GM23338 (cell line): ENCODE data around the gene WDR27. TPM values are rescaled to one million over a fixed set of nuclear protein-coding genes. Genes with fewer than 3 reads are reported as not detected.

ENCODE experiments used
- ATAC-seq: fragments of 200-7000 bp; cut with Tn5 transposase; 3 replicates; pipeline ENCODE4 v1.9.1; 2020
- DNase-seq: peaks from one replicate; pipeline ENCODE4 v3.0.0-alpha.2; 2015; ENCODE audit warnings: low spot score
- H2AFZ ChIP-seq: fragments of 200-600 bp; sonication (generic); 2 replicates; pipeline ENCODE4 v1.8.0; 2016; ENCODE audit warnings: antibody characterized with exemption, mild to moderate bottlenecking, moderate library complexity
- H3F3A ChIP-seq: fragments of 200-600 bp; sonication (generic); replicated peaks from 2 replicates; pipeline ENCODE4 v1.8.0; 2017; ENCODE audit warnings: antibody characterized with exemption, mixed run types, low read depth
- H3K27ac ChIP-seq: fragments of 200-600 bp; sonication (generic); 2 replicates; pipeline ENCODE4 v1.6.1; 2016; ENCODE audit warnings: low read depth
- H3K27me3 ChIP-seq: fragments of 200-600 bp; sonication (generic); 2 replicates; pipeline ENCODE4 v1.8.0; 2016; ENCODE audit warnings: mild to moderate bottlenecking, mixed run types, moderate library complexity; ENCODE audit not compliant: insufficient read depth
- H3K36me3 ChIP-seq: fragments of 200-600 bp; sonication (generic); 2 replicates; pipeline ENCODE4 v1.8.0; 2016; ENCODE audit warnings: mild to moderate bottlenecking; ENCODE audit not compliant: insufficient read depth
- H3K4me1 ChIP-seq: fragments of 200-600 bp; sonication (generic); 2 replicates; pipeline ENCODE4 v1.8.0; 2016; ENCODE audit warnings: mild to moderate bottlenecking, moderate library complexity; ENCODE audit not compliant: insufficient read depth
- H3K4me2 ChIP-seq: fragments of 200-600 bp; sonication (generic); 2 replicates; pipeline ENCODE4 v1.7.1; 2017; ENCODE audit warnings: mixed run types
- H3K4me3 ChIP-seq: fragments of 200-600 bp; sonication (generic); 2 replicates; pipeline ENCODE4 v1.6.1; 2016; ENCODE audit warnings: mixed run types
- H3K79me2 ChIP-seq: fragments of 200-600 bp; sonication (generic); replicated peaks from 2 replicates; pipeline ENCODE4 v1.8.0; 2017; ENCODE audit warnings: mild to moderate bottlenecking; ENCODE audit not compliant: insufficient read depth
- H3K9me2 ChIP-seq: fragments of 200-600 bp; sonication (generic); 2 replicates; pipeline ENCODE4 v1.8.0; 2017; ENCODE audit not compliant: insufficient read depth
- H4K20me1 ChIP-seq: fragments of 200-600 bp; sonication (generic); replicated peaks from 2 replicates; pipeline ENCODE4 v1.8.0; 2017; ENCODE audit warnings: mild to moderate bottlenecking; ENCODE audit not compliant: insufficient read depth
- H3K27ac Mint-ChIP-seq: 2 replicates; pipeline ENCODE4 v1.8.0; 2020; ENCODE audit warnings: inconsistent platforms, mild to moderate bottlenecking, moderate library complexity, mixed read lengths
- H3K27me3 Mint-ChIP-seq: 3 replicates; pipeline ENCODE4 v1.8.0; 2022; ENCODE audit warnings: low read depth, mild to moderate bottlenecking, moderate library complexity, mixed read lengths, inconsistent platforms; ENCODE audit not compliant: insufficient read depth, poor library complexity
- H3K36me3 Mint-ChIP-seq: 3 replicates; pipeline ENCODE4 v1.8.0; 2021; ENCODE audit warnings: low read depth, mild to moderate bottlenecking, inconsistent platforms, moderate library complexity, mixed read lengths
- H3K4me1 Mint-ChIP-seq: 3 replicates; pipeline ENCODE4 v1.8.0; 2020; ENCODE audit warnings: mild to moderate bottlenecking, inconsistent platforms, mixed read lengths
- H3K4me3 Mint-ChIP-seq: 3 replicates; pipeline ENCODE4 v1.8.0; 2021; ENCODE audit warnings: moderate library complexity, mild to moderate bottlenecking, inconsistent platforms, mixed read lengths
- H3K9me3 Mint-ChIP-seq: 3 replicates; pipeline ENCODE4 v1.8.0; 2020; ENCODE audit warnings: moderate library complexity, mild to moderate bottlenecking, inconsistent platforms, mixed read lengths
- POLR2AphosphoS5 ChIP-seq: IDR thresholded peaks from 2 replicates; pipeline ENCODE4 v1.6.1; 2016; ENCODE audit warnings: antibody characterized with exemption, low read depth
- polyA plus RNA-seq: library from polyadenylated mRNA; unstranded; fragments of >200 nt; fragmentation: Nextera tagmentation; extraction: Ambion mirVana; gene quantifications from 2 replicates; pipeline ENCODE4 v1.2.1, GENCODE V29; 2016
- total RNA-seq: library from RNA; depleted of rRNA; stranded (reverse); fragments of >200 nt; shearing (Covaris generic); gene quantifications from 2 replicates; pipeline ENCODE4 v1.2.3, GENCODE V29; 2014
- TF ChIP-seq, protein P1 (sequence below): fragments of 250-450 bp; sonication (Bioruptor Pico); IDR thresholded peaks from 2 replicates; pipeline ENCODE4 v1.5.0; 2020; ENCODE audit warnings: mild to moderate bottlenecking, moderate library complexity
- TF ChIP-seq, protein P2 (sequence below): IDR thresholded peaks from one replicate; pipeline ENCODE4 v1.6.1; 2018; ENCODE audit warnings: antibody characterized with exemption; ENCODE audit not compliant: unreplicated experiment
- TF ChIP-seq, protein P3 (sequence below), 2 experiments: fragments of 200-600 bp in 1 of 2; sonication (generic) in 1 of 2; conservative IDR thresholded peaks; 2 replicates each; pipeline versions ENCODE4 v1.5.1 to v1.6.1; 2016 to 2017; ENCODE audit warnings: antibody characterized with exemption in 2 of 2, low read depth in 2 of 2, mild to moderate bottlenecking in 2 of 2, moderate library complexity in 1 of 2

WDR27 gene
- total and polyA plus RNA-seq, 2 experiments from 2014 or later: 55.3 to 80.4 TPM

- TF ChIP-seq, protein P1, sequence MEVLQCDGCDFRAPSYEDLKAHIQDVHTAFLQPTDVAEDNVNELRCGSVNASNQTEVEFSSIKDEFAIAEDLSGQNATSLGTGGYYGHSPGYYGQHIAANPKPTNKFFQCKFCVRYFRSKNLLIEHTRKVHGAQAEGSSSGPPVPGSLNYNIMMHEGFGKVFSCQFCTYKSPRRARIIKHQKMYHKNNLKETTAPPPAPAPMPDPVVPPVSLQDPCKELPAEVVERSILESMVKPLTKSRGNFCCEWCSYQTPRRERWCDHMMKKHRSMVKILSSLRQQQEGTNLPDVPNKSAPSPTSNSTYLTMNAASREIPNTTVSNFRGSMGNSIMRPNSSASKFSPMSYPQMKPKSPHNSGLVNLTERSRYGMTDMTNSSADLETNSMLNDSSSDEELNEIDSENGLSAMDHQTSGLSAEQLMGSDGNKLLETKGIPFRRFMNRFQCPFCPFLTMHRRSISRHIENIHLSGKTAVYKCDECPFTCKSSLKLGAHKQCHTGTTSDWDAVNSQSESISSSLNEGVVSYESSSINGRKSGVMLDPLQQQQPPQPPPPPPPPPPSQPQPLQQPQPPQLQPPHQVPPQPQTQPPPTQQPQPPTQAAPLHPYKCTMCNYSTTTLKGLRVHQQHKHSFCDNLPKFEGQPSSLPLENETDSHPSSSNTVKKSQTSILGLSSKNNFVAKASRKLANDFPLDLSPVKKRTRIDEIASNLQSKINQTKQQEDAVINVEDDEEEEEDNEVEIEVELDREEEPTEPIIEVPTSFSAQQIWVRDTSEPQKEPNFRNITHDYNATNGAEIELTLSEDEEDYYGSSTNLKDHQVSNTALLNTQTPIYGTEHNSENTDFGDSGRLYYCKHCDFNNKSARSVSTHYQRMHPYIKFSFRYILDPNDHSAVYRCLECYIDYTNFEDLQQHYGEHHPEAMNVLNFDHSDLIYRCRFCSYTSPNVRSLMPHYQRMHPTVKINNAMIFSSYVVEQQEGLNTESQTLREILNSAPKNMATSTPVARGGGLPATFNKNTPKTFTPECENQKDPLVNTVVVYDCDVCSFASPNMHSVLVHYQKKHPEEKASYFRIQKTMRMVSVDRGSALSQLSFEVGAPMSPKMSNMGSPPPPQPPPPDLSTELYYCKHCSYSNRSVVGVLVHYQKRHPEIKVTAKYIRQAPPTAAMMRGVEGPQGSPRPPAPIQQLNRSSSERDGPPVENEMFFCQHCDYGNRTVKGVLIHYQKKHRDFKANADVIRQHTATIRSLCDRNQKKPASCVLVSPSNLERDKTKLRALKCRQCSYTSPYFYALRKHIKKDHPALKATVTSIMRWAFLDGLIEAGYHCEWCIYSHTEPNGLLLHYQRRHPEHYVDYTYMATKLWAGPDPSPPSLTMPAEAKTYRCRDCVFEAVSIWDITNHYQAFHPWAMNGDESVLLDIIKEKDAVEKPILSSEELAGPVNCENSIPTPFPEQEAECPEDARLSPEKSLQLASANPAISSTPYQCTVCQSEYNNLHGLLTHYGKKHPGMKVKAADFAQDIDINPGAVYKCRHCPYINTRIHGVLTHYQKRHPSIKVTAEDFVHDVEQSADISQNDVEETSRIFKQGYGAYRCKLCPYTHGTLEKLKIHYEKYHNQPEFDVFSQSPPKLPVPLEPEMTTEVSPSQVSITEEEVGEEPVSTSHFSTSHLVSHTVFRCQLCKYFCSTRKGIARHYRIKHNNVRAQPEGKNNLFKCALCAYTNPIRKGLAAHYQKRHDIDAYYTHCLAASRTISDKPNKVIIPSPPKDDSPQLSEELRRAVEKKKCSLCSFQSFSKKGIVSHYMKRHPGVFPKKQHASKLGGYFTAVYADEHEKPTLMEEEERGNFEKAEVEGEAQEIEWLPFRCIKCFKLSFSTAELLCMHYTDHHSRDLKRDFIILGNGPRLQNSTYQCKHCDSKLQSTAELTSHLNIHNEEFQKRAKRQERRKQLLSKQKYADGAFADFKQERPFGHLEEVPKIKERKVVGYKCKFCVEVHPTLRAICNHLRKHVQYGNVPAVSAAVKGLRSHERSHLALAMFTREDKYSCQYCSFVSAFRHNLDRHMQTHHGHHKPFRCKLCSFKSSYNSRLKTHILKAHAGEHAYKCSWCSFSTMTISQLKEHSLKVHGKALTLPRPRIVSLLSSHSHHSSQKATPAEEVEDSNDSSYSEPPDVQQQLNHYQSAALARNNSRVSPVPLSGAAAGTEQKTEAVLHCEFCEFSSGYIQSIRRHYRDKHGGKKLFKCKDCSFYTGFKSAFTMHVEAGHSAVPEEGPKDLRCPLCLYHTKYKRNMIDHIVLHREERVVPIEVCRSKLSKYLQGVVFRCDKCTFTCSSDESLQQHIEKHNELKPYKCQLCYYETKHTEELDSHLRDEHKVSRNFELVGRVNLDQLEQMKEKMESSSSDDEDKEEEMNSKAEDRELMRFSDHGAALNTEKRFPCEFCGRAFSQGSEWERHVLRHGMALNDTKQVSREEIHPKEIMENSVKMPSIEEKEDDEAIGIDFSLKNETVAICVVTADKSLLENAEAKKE: no peak
Observed at GRCh38 chr6:169558378-169558773, 143.5 kb downstream of the WDR27 start (continued).

- peaks cover 28% of the 10 kb centered on the region for H3K36me3 Mint-ChIP-seq
- H3K9me2 ChIP-seq: no peaks in the 10 kb centered on the region
- no peaks in the 10 kb centered on the region; the same call in 1 of the 2 replicates for H3K79me2 ChIP-seq
- no peak overlapping the region for H3K4me3 ChIP-seq
- ATAC-seq (no peak), DNase-seq (no peak)
- no peak overlapping the region for H2AFZ ChIP-seq
- H3K4me2 ChIP-seq: no peak overlapping the region
- no peaks in the 10 kb centered on the region for H4K20me1 ChIP-seq
- H3K9me3 Mint-ChIP-seq: no peaks in the 10 kb centered on the region
- H3K4me3 Mint-ChIP-seq: no peak overlapping the region
- H3K4me1 Mint-ChIP-seq: peaks cover 9% of the 10 kb centered on the region
- H3K27me3 Mint-ChIP-seq: peaks cover 7% of the 10 kb centered on the region
- H3K27ac ChIP-seq: no peak overlapping the region
- H3F3A ChIP-seq: no peaks in the 10 kb centered on the region
- H3K4me1 ChIP-seq: peaks cover 10% of the 10 kb centered on the region; the same call in 1 of the 2 replicates
- no peak overlapping the region for H3K27ac Mint-ChIP-seq
- no peaks in the 10 kb centered on the region for H3K27me3 ChIP-seq
- H3K36me3 ChIP-seq: no peaks in the 10 kb centered on the region; the same call in 1 of the 2 replicates
- no peak for TF ChIP-seq POLR2AphosphoS5
- TF ChIP-seq, protein P2, sequence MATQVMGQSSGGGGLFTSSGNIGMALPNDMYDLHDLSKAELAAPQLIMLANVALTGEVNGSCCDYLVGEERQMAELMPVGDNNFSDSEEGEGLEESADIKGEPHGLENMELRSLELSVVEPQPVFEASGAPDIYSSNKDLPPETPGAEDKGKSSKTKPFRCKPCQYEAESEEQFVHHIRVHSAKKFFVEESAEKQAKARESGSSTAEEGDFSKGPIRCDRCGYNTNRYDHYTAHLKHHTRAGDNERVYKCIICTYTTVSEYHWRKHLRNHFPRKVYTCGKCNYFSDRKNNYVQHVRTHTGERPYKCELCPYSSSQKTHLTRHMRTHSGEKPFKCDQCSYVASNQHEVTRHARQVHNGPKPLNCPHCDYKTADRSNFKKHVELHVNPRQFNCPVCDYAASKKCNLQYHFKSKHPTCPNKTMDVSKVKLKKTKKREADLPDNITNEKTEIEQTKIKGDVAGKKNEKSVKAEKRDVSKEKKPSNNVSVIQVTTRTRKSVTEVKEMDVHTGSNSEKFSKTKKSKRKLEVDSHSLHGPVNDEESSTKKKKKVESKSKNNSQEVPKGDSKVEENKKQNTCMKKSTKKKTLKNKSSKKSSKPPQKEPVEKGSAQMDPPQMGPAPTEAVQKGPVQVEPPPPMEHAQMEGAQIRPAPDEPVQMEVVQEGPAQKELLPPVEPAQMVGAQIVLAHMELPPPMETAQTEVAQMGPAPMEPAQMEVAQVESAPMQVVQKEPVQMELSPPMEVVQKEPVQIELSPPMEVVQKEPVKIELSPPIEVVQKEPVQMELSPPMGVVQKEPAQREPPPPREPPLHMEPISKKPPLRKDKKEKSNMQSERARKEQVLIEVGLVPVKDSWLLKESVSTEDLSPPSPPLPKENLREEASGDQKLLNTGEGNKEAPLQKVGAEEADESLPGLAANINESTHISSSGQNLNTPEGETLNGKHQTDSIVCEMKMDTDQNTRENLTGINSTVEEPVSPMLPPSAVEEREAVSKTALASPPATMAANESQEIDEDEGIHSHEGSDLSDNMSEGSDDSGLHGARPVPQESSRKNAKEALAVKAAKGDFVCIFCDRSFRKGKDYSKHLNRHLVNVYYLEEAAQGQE: no peak
- TF ChIP-seq, protein P3, sequence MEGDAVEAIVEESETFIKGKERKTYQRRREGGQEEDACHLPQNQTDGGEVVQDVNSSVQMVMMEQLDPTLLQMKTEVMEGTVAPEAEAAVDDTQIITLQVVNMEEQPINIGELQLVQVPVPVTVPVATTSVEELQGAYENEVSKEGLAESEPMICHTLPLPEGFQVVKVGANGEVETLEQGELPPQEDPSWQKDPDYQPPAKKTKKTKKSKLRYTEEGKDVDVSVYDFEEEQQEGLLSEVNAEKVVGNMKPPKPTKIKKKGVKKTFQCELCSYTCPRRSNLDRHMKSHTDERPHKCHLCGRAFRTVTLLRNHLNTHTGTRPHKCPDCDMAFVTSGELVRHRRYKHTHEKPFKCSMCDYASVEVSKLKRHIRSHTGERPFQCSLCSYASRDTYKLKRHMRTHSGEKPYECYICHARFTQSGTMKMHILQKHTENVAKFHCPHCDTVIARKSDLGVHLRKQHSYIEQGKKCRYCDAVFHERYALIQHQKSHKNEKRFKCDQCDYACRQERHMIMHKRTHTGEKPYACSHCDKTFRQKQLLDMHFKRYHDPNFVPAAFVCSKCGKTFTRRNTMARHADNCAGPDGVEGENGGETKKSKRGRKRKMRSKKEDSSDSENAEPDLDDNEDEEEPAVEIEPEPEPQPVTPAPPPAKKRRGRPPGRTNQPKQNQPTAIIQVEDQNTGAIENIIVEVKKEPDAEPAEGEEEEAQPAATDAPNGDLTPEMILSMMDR (conservative IDR thresholded peaks at IDR 0.05; ENCODE audit: low read depth in 2 of 2): no peak
Observed at GRCh38 chr6:169557887-169558286, 143.9 kb downstream of the WDR27 start.
